GM23338 (cell line): Measurements from ENCODE around the gene WFS1. TPM values are rescaled to one million over a fixed set of nuclear protein-coding genes. Genes with fewer than 3 reads are reported as not detected.

Source experiments
- ATAC-seq: fragments of 200-7000 bp; cut with Tn5 transposase; 3 replicates; pipeline ENCODE4 v1.9.1; 2020
- DNase-seq: peaks from one replicate; pipeline ENCODE4 v3.0.0-alpha.2; 2015; ENCODE audit warnings: low spot score
- H2AFZ ChIP-seq: fragments of 200-600 bp; sonication (generic); 2 replicates; pipeline ENCODE4 v1.8.0; 2016; ENCODE audit warnings: antibody characterized with exemption, mild to moderate bottlenecking, moderate library complexity
- H3F3A ChIP-seq: fragments of 200-600 bp; sonication (generic); replicated peaks from 2 replicates; pipeline ENCODE4 v1.8.0; 2017; ENCODE audit warnings: antibody characterized with exemption, mixed run types, low read depth
- H3K27ac ChIP-seq: fragments of 200-600 bp; sonication (generic); 2 replicates; pipeline ENCODE4 v1.6.1; 2016; ENCODE audit warnings: low read depth
- H3K27me3 ChIP-seq: fragments of 200-600 bp; sonication (generic); 2 replicates; pipeline ENCODE4 v1.8.0; 2016; ENCODE audit warnings: mild to moderate bottlenecking, mixed run types, moderate library complexity; ENCODE audit not compliant: insufficient read depth
- H3K36me3 ChIP-seq: fragments of 200-600 bp; sonication (generic); 2 replicates; pipeline ENCODE4 v1.8.0; 2016; ENCODE audit warnings: mild to moderate bottlenecking; ENCODE audit not compliant: insufficient read depth
- H3K4me1 ChIP-seq: fragments of 200-600 bp; sonication (generic); 2 replicates; pipeline ENCODE4 v1.8.0; 2016; ENCODE audit warnings: mild to moderate bottlenecking, moderate library complexity; ENCODE audit not compliant: insufficient read depth
- H3K4me2 ChIP-seq: fragments of 200-600 bp; sonication (generic); 2 replicates; pipeline ENCODE4 v1.7.1; 2017; ENCODE audit warnings: mixed run types
- H3K4me3 ChIP-seq: fragments of 200-600 bp; sonication (generic); 2 replicates; pipeline ENCODE4 v1.6.1; 2016; ENCODE audit warnings: mixed run types
- H3K79me2 ChIP-seq: fragments of 200-600 bp; sonication (generic); replicated peaks from 2 replicates; pipeline ENCODE4 v1.8.0; 2017; ENCODE audit warnings: mild to moderate bottlenecking; ENCODE audit not compliant: insufficient read depth
- H3K9me2 ChIP-seq: fragments of 200-600 bp; sonication (generic); 2 replicates; pipeline ENCODE4 v1.8.0; 2017; ENCODE audit not compliant: insufficient read depth
- H4K20me1 ChIP-seq: fragments of 200-600 bp; sonication (generic); replicated peaks from 2 replicates; pipeline ENCODE4 v1.8.0; 2017; ENCODE audit warnings: mild to moderate bottlenecking; ENCODE audit not compliant: insufficient read depth
- H3K27ac Mint-ChIP-seq: 2 replicates; pipeline ENCODE4 v1.8.0; 2020; ENCODE audit warnings: inconsistent platforms, mild to moderate bottlenecking, moderate library complexity, mixed read lengths
- H3K27me3 Mint-ChIP-seq: 3 replicates; pipeline ENCODE4 v1.8.0; 2022; ENCODE audit warnings: low read depth, mild to moderate bottlenecking, moderate library complexity, mixed read lengths, inconsistent platforms; ENCODE audit not compliant: insufficient read depth, poor library complexity
- H3K36me3 Mint-ChIP-seq: 3 replicates; pipeline ENCODE4 v1.8.0; 2021; ENCODE audit warnings: low read depth, mild to moderate bottlenecking, inconsistent platforms, moderate library complexity, mixed read lengths
- H3K4me1 Mint-ChIP-seq: 3 replicates; pipeline ENCODE4 v1.8.0; 2020; ENCODE audit warnings: mild to moderate bottlenecking, inconsistent platforms, mixed read lengths
- H3K4me3 Mint-ChIP-seq: 3 replicates; pipeline ENCODE4 v1.8.0; 2021; ENCODE audit warnings: moderate library complexity, mild to moderate bottlenecking, inconsistent platforms, mixed read lengths
- H3K9me3 Mint-ChIP-seq: 3 replicates; pipeline ENCODE4 v1.8.0; 2020; ENCODE audit warnings: moderate library complexity, mild to moderate bottlenecking, inconsistent platforms, mixed read lengths
- CREB1 ChIP-seq: fragments of 250-450 bp; sonication (Bioruptor Pico); IDR thresholded peaks from 2 replicates; pipeline ENCODE4 v1.5.0; 2020; ENCODE audit warnings: low read depth, mild to moderate bottlenecking, moderate library complexity
- EZH2phosphoT487 ChIP-seq: fragments of 200-600 bp; sonication (generic); IDR thresholded peaks from one replicate; pipeline ENCODE4 v1.8.1; 2018; ENCODE audit warnings: antibody characterized with exemption; ENCODE audit not compliant: unreplicated experiment
- JUNB ChIP-seq: IDR thresholded peaks from one replicate; pipeline ENCODE4 v1.6.1; 2016; ENCODE audit warnings: antibody characterized with exemption; ENCODE audit not compliant: unreplicated experiment
- NANOG ChIP-seq: IDR thresholded peaks from 2 replicates; pipeline ENCODE4 v1.6.1; 2016; ENCODE audit warnings: antibody characterized with exemption, borderline replicate concordance
- REST ChIP-seq: IDR thresholded peaks from one replicate; pipeline ENCODE4 v1.6.1; 2018; ENCODE audit warnings: antibody characterized with exemption; ENCODE audit not compliant: unreplicated experiment
- STAT1 ChIP-seq: IDR thresholded peaks from one replicate; pipeline ENCODE4 v1.6.1; 2016; ENCODE audit warnings: antibody characterized with exemption; ENCODE audit not compliant: unreplicated experiment
- ZNF462 ChIP-seq: fragments of 250-450 bp; sonication (Bioruptor Pico); IDR thresholded peaks from 2 replicates; pipeline ENCODE4 v1.5.0; 2020; ENCODE audit warnings: mild to moderate bottlenecking, moderate library complexity
- polyA plus RNA-seq: library from polyadenylated mRNA; unstranded; fragments of >200 nt; fragmentation: Nextera tagmentation; extraction: Ambion mirVana; gene quantifications from 2 replicates; pipeline ENCODE4 v1.2.1, GENCODE V29; 2016
- total RNA-seq: library from RNA; depleted of rRNA; stranded (reverse); fragments of >200 nt; shearing (Covaris generic); gene quantifications from 2 replicates; pipeline ENCODE4 v1.2.3, GENCODE V29; 2014

The WFS1 gene
- total and polyA plus RNA-seq, 2 experiments from 2014 or later, result 24.7 to 45.4 TPM

- H3K27ac ChIP-seq, result no peak overlapping the region
- Mint-ChIP-seq H3K27me3 (peaks cover 11% of the 10 kb centered on the region), H3K4me1 (peaks cover 6% of the 10 kb centered on the region; the same call in 2 of the 3 replicates), H3K4me3 (no peak overlapping the region), H3K36me3 (no peaks in the 10 kb centered on the region), H3K9me3 (peaks cover 2% of the 10 kb centered on the region; the same call in 1 of the 3 replicates), H3K27ac (no peak overlapping the region)
- no peak overlapping the region for H3K4me3 ChIP-seq
- no peaks in the 10 kb centered on the region for H4K20me1 ChIP-seq
- no peak overlapping the region; the same call in 1 of the 2 replicates for H3K4me2 ChIP-seq
- peak; percentile 28 for DNase-seq
- H3K27me3 ChIP-seq, result no peaks in the 10 kb centered on the region
- H3K79me2 ChIP-seq, result no peaks in the 10 kb centered on the region
- peak overlapping the region; percentile 66 for H2AFZ ChIP-seq
- TF ChIP-seq EZH2phosphoT487 (no peak), STAT1 (no peak), ZNF462 (CRISPR knock-in tag) (no peak), CREB1 (CRISPR knock-in tag) (no peak), NANOG (no peak), REST (no peak), JUNB (no peak)
- H3K4me1 ChIP-seq, result no peaks in the 10 kb centered on the region
- H3K36me3 ChIP-seq, result no peaks in the 10 kb centered on the region
- ATAC-seq, result peak; percentile 19
- no peaks in the 10 kb centered on the region for H3K9me2 ChIP-seq
- no peaks in the 10 kb centered on the region for H3F3A ChIP-seq
Observed at GRCh38 chr4:6324999-6325787, 55.5 kb downstream of the WFS1 start.
